T-cell (primary cell): ENCODE measurements around the gene RBM18. TPM values are rescaled to one million over a fixed set of nuclear protein-coding genes. Genes with fewer than 3 reads are reported as not detected.

Experiments
- ATAC-seq, 4 experiments: fragments of 200-7000 bp in 3 of 4; fragments of 150-1000 bp in 1 of 4; cut with Tn5 transposase; replicated peaks in 1 of 4; 1 replicate in 3 of 4; 2 replicates in 1 of 4; pipeline ENCODE4 v1.10.0; 2021; ENCODE audit warnings: moderate library complexity in 3 of 4, mild to moderate bottlenecking in 2 of 4, moderate number of reproducible peaks in 1 of 4
- CTCF ChIA-PET, 2 donors: fragments of 300-600 bp; sonication (Branson Sonifier 250); formaldehyde crosslinking; loops; one replicate each; lab custom pipeline; 2022; ENCODE audit warnings: antibody characterized with exemption in 2 of 2; lab: Charles Lee
- POLR2A ChIA-PET, 2 donors: fragments of 300-600 bp; sonication (Branson Sonifier 250); formaldehyde crosslinking; loops; one replicate each; lab custom pipeline; 2022; ENCODE audit warnings: antibody characterized with exemption in 2 of 2; lab: Charles Lee
- DNase-seq, 35 experiments: peaks; one replicate each; pipeline versions ENCODE4 v3.0.0 to v3.0.0-alpha.2; 2013 to 2023
- H3K27ac ChIP-seq: one replicate; pipeline ENCODE4 v1.5.1; 2013; ENCODE audit warnings: low read length
- H3K27me3 ChIP-seq, 2 experiments: replicated peaks in 1 of 2; 1 replicate in 1 of 2; 2 replicates in 1 of 2; pipeline versions ENCODE4 v1.6.1 to v1.7.0; 2013; ENCODE audit warnings: low read length in 1 of 2, mixed read lengths in 1 of 2; ENCODE audit not compliant: control insufficient read depth in 2 of 2, insufficient read depth in 2 of 2; ENCODE audit errors: extremely low read depth in 1 of 2
- H3K36me3 ChIP-seq, 2 donors: 1 replicate in 1 of 2; 2 replicates in 1 of 2; pipeline versions ENCODE4 v1.6.1 to v1.7.0; 2013; ENCODE audit warnings: low read length in 1 of 2; ENCODE audit not compliant: control insufficient read depth in 2 of 2, insufficient read depth in 1 of 2; ENCODE audit errors: extremely low read depth in 1 of 2
- H3K4me1 ChIP-seq, 2 experiments: 1 replicate in 1 of 2; 2 replicates in 1 of 2; pipeline versions ENCODE4 v1.6.1 to v1.7.0; 2013; ENCODE audit warnings: low read length in 2 of 2, mixed read lengths in 1 of 2; ENCODE audit not compliant: insufficient read depth in 2 of 2, control insufficient read depth in 1 of 2; ENCODE audit errors: extremely low read depth in 1 of 2
- H3K4me3 ChIP-seq, 2 donors: 1 replicate in 1 of 2; 2 replicates in 1 of 2; pipeline versions ENCODE4 v1.5.1 to v1.7.0; 2013; ENCODE audit warnings: mild to moderate bottlenecking in 2 of 2, low read length in 1 of 2, moderate library complexity in 1 of 2; ENCODE audit not compliant: control insufficient read depth in 1 of 2; ENCODE audit errors: extremely low read depth in 1 of 2
- H3K9me3 ChIP-seq: 2 replicates; pipeline ENCODE4 v1.7.0; 2013
- H3K27ac Mint-ChIP-seq, 2 donors: one replicate each; pipeline ENCODE4 v1.8.0; 2020 to 2021; ENCODE audit warnings: mild to moderate bottlenecking in 2 of 2, mixed read lengths in 2 of 2
- H3K27me3 Mint-ChIP-seq, 2 donors: one replicate each; pipeline ENCODE4 v1.8.0; 2021 to 2022; ENCODE audit warnings: mixed read lengths in 2 of 2
- H3K36me3 Mint-ChIP-seq: one replicate; pipeline ENCODE4 v1.8.0; 2021; ENCODE audit warnings: mixed read lengths
- H3K4me1 Mint-ChIP-seq, 3 donors: one replicate each; pipeline ENCODE4 v1.8.0; 2020 to 2022; ENCODE audit warnings: mixed read lengths in 3 of 3, mild to moderate bottlenecking in 1 of 3
- H3K4me3 Mint-ChIP-seq, 3 donors: one replicate each; pipeline ENCODE4 v1.8.0; 2020 to 2022; ENCODE audit warnings: mild to moderate bottlenecking in 3 of 3, mixed read lengths in 3 of 3, moderate library complexity in 3 of 3
- H3K9me3 Mint-ChIP-seq, 3 donors: one replicate each; pipeline ENCODE4 v1.8.0; 2020 to 2022; ENCODE audit warnings: mixed read lengths in 3 of 3
- WGBS: methylation state at CpG from one replicate; pipeline ENCODE4 v1.1.5; 2013; ENCODE audit warnings: missing lambda C conversion rate; ENCODE audit not compliant: insufficient coverage; 5-methylcytosine and 5-hydroxymethylcytosine counted together
- total RNA-seq, 35 experiments: library from RNA in 6 of 35; stranded (reverse) in 6 of 35; fragments of 120-200 nt in 1 of 35; gene quantifications; one replicate each; pipeline versions ENCODE4 v1.2.1 to v1.2.4 and lab custom pipeline; 2013 to 2026

The RBM18 gene, protein sequence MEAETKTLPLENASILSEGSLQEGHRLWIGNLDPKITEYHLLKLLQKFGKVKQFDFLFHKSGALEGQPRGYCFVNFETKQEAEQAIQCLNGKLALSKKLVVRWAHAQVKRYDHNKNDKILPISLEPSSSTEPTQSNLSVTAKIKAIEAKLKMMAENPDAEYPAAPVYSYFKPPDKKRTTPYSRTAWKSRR
- total RNA-seq = 10 to 100 TPM; 15.8 to 19.9 (median 17.5) TPM
- 15.5 TPM for total RNA-seq (2013)
- 29.4 to 72.1 (median 42.7) reads per million in 29 experiments for total RNA-seq (lab: John Stamatoyannopoulos, UW)

DNA sequence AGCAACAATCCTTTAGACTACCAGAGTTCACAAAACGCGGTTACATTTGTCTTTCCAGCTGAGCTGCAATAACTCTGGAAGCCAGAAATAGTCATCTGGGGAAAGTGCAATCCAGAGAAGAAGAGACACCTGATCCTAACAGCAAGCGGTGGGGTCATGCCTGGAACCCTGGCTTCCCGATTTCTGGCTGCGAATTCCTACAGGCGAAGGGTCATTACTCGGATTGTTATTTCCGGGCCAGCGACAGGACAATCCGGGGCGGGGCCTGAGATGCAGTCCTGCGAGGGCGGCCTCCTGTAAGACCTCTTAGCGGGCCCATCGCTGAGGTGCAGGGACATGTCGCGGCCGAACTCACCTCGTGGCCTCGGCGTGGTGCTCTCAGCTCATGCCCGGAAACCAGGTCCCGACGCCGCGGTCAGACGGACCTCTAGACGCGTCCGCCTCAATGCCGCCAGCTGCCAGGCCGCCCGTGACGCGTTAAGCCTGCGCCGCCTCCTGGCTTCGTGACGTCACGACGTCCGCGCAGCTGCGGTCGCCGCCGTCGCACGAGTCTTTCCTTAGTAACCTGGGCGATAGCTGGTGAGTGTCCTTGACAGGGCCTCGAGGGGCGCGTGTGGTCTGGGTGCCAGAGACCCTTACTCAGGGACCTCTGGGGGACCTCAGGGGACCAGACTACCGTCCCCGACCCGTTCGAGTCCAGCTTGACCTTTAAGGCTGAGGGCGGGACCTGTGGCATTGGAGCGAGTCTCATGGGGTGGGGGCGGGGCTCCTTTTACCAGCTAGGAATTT lies at the start of gene RBM18, which contains the start of gene MRRF:
Gene RBM18 (minus strand): TSS at position 481 of the 789 bp plus-strand sequence. CDS start 3,348 bp downstream, outside the sequence.
Gene MRRF (plus strand): TSS at position 523 of the 789 bp plus-strand sequence. CDS start 6,010 bp downstream, outside the sequence.
- Mint-ChIP-seq H3K27ac (peak within 1 kb of the TSS; percentile 97 to 98), H3K4me3 (peak within 1 kb of the TSS; percentile 95 to 99 (median 98)), H3K4me1 (peaks cover 64 to 67% (median 64%) of the 10 kb centered on the region in 3 donors), H3K27me3 (no peaks in the 10 kb centered on the region), H3K36me3 (peaks cover 12% of the 10 kb centered on the region), H3K9me3 (no peaks in the 10 kb centered on the region)
- ChIA-PET POLR2A (interaction anchor here (0.6 to 1.0 kb wide), 5 partner anchors 10 to 1070 kb away, joined by 3 to 7 read pairs (median 3); no protein-coding TSS in a partner anchor), CTCF (interaction anchor here (0.7 to 1.9 kb wide), 3 partner anchors 52 to 165 kb away, joined by 4 to 7 read pairs (median 6); no protein-coding TSS in a partner anchor)
- DNase-seq (peak; percentile 75 to 95 (median 84)), ATAC-seq (peak; percentile 88 to 94 (median 92))
- Histone ChIP-seq H3K4me1 (peaks cover 17 to 19% of the 10 kb centered on the region in 2 experiments), H3K4me3 (peak within 1 kb of the TSS; percentile 98), H3K9me3 (no peaks in the 10 kb centered on the region), H3K27ac (peak within 1 kb of the TSS; percentile 95), H3K36me3 (peaks cover 0 to 19% of the 10 kb centered on the region in 2 donors), H3K27me3 (no peaks in the 10 kb centered on the region)
- WGBS = under 1% methylated on average over 57 of the region's 60 CpGs

- Histone ChIP-seq H3K4me1 (no peaks in the 10 kb centered on the region), H3K27ac (no peak overlapping the region), H3K36me3 (peaks cover 4 to 49% of the 10 kb centered on the region in 2 donors), H3K27me3 (no peaks in the 10 kb centered on the region), H3K4me3 (no peak overlapping the region), H3K9me3 (no peaks in the 10 kb centered on the region)
- H3K27ac Mint-ChIP-seq = no peak overlapping the region
- DNase-seq = no peak
- H3K4me3 Mint-ChIP-seq = no peak overlapping the region
- peaks cover 43% of the 10 kb centered on the region for H3K36me3 Mint-ChIP-seq
- H3K27me3 Mint-ChIP-seq = no peaks in the 10 kb centered on the region
- ChIA-PET CTCF (no interaction called here), POLR2A (no interaction called here)
- no peak for ATAC-seq
- no peaks in the 10 kb centered on the region for H3K4me1 Mint-ChIP-seq
- H3K9me3 Mint-ChIP-seq = no peaks in the 10 kb centered on the region
These were observed 49.5 kb upstream of the RBM18 start for GRCh38 chr9:122314165-122314564.

GRCh38 chr9:122309861-122310260 lies 45.2 kb upstream of the RBM18 start:
- Histone ChIP-seq H3K9me3 (no peaks in the 10 kb centered on the region), H3K36me3 (peaks cover 2 to 60% of the 10 kb centered on the region in 2 donors), H3K27ac (no peak overlapping the region), H3K4me1 (no peaks in the 10 kb centered on the region), H3K4me3 (no peak overlapping the region), H3K27me3 (no peaks in the 10 kb centered on the region)
- ChIA-PET POLR2A (no interaction called here), CTCF (no interaction called here)
- H3K27me3 Mint-ChIP-seq = no peaks in the 10 kb centered on the region
- no peaks in the 10 kb centered on the region for H3K4me1 Mint-ChIP-seq
- no peak overlapping the region for H3K4me3 Mint-ChIP-seq
- H3K27ac Mint-ChIP-seq = no peak overlapping the region
- no CpG with 5 or more reads among the region's 2 CpGs for WGBS
- H3K36me3 Mint-ChIP-seq = peaks cover 56% of the 10 kb centered on the region
- H3K9me3 Mint-ChIP-seq = no peaks in the 10 kb centered on the region
- DNase-seq (no peak), ATAC-seq (no peak)

- peaks cover 2 to 47% of the 10 kb centered on the region in 2 donors for H3K36me3 ChIP-seq
- no CpG with 5 or more reads among the region's 1 CpG for WGBS
- H3K4me1 ChIP-seq = no peaks in the 10 kb centered on the region
- peaks cover 50% of the 10 kb centered on the region for H3K36me3 Mint-ChIP-seq
- CTCF ChIA-PET = interaction anchor here in 1 of 2 donors (0.7 kb wide), 1 partner anchor 322 kb away, joined by 3 read pairs; no protein-coding TSS in a partner anchor
- no peaks in the 10 kb centered on the region for H3K9me3 ChIP-seq
- H3K4me1 Mint-ChIP-seq = no peaks in the 10 kb centered on the region
- no peak overlapping the region for H3K4me3 Mint-ChIP-seq
- H3K27me3 Mint-ChIP-seq = no peaks in the 10 kb centered on the region
- ATAC-seq = no peak
- H3K27me3 ChIP-seq = no peaks in the 10 kb centered on the region
- POLR2A ChIA-PET = no interaction called here
- DNase-seq = no peak
- no peaks in the 10 kb centered on the region for H3K9me3 Mint-ChIP-seq
- H3K4me3 ChIP-seq = no peak overlapping the region
- H3K27ac Mint-ChIP-seq = no peak overlapping the region
- H3K27ac ChIP-seq = no peak overlapping the region
These were observed 43.3 kb upstream of the RBM18 start for GRCh38 chr9:122307925-122308324.

GRCh38 chr9:122307061-122307460 lies 42.4 kb upstream of the RBM18 start:
- Mint-ChIP-seq H3K4me1 (no peaks in the 10 kb centered on the region), H3K27ac (no peak overlapping the region), H3K27me3 (no peaks in the 10 kb centered on the region), H3K36me3 (peaks cover 46% of the 10 kb centered on the region), H3K9me3 (no peaks in the 10 kb centered on the region), H3K4me3 (no peak overlapping the region)
- Histone ChIP-seq H3K4me3 (no peak overlapping the region), H3K36me3 (peaks cover 2 to 44% of the 10 kb centered on the region in 2 donors), H3K27me3 (no peaks in the 10 kb centered on the region), H3K4me1 (no peaks in the 10 kb centered on the region), H3K9me3 (no peaks in the 10 kb centered on the region), H3K27ac (no peak overlapping the region)
- WGBS = 100% methylated on average over 2 of the region's 5 CpGs
- ATAC-seq = no peak
- no peak for DNase-seq
- ChIA-PET CTCF (no interaction called here), POLR2A (no interaction called here)

GRCh38 chr9:122302237-122303093 lies 37.8 kb upstream of the RBM18 start:
- POLR2A ChIA-PET = no interaction called here
- no CpG with 5 or more reads among the region's 5 CpGs for WGBS
- peaks cover 0 to 5% (median 0%) of the 10 kb centered on the region in 3 donors for H3K4me1 Mint-ChIP-seq
- Histone ChIP-seq H3K4me3 (no peak overlapping the region), H3K4me1 (no peaks in the 10 kb centered on the region), H3K27me3 (no peaks in the 10 kb centered on the region), H3K36me3 (peaks cover 2 to 34% of the 10 kb centered on the region in 2 donors), H3K27ac (no peak overlapping the region), H3K9me3 (no peaks in the 10 kb centered on the region)
- H3K9me3 Mint-ChIP-seq = no peaks in the 10 kb centered on the region
- ATAC-seq = no peak
- H3K27me3 Mint-ChIP-seq = no peaks in the 10 kb centered on the region
- peaks cover 59% of the 10 kb centered on the region for H3K36me3 Mint-ChIP-seq
- H3K27ac Mint-ChIP-seq = no peak overlapping the region
- no peak overlapping the region for H3K4me3 Mint-ChIP-seq
- DNase-seq = no peak
- CTCF ChIA-PET = no interaction called here
